ENCODE measurements around the gene TRIM63. TPM values are rescaled to one million over a fixed set of nuclear protein-coding genes. Genes with fewer than 3 reads are reported as not detected.
A peak's percentile ranks its signal among the peaks of the same experiment; 100 is the strongest.

Gene TRIM63
- total RNA-seq, 1 donor, result 0.36 TPM

GRCh38 chr1:26032656-26033357 lies 34.6 kb downstream of the TRIM63 start:
- H4K20me1 ChIP-seq (ENCODE audit: insufficient read depth, low read length), result no peaks in the 10 kb centered on the region
- no peaks in the 10 kb centered on the region for H3K36me3 ChIP-seq (ENCODE audit: insufficient read depth, low read length)
- H2AFZ ChIP-seq (ENCODE audit: low read length), result no peak overlapping the region
- H3K9me3 ChIP-seq (ENCODE audit: low read depth, low read length), result no peaks in the 10 kb centered on the region
- TF ChIP-seq CTCF (IDR thresholded peaks at IDR 0.05; ENCODE audit: extremely low read depth, low read depth, low read length), result no peak
- H3K79me2 ChIP-seq (ENCODE audit: insufficient read depth, low read length), result no peaks in the 10 kb centered on the region
- H3K27me3 ChIP-seq (ENCODE audit: insufficient read depth, low read length), result no peaks in the 10 kb centered on the region
- H3K4me1 ChIP-seq (ENCODE audit: insufficient read depth, low read length), result peaks cover 36% of the 10 kb centered on the region
- no peak overlapping the region for H3K4me3 ChIP-seq (ENCODE audit: insufficient read depth, low read length)
- no peak overlapping the region for H3K27ac ChIP-seq (ENCODE audit: low read depth, low read length)
- no peak overlapping the region for H3K4me2 ChIP-seq (ENCODE audit: insufficient read depth, low read length)
- DNase-seq (ENCODE audit: insufficient read length, low spot score, missing footprints), result peak; percentile 29

GRCh38 chr1:26031611-26032220 lies 35.7 kb downstream of the TRIM63 start:
- H3K79me2 ChIP-seq (ENCODE audit: insufficient read depth, low read length), result no peaks in the 10 kb centered on the region
- TF ChIP-seq CTCF (IDR thresholded peaks at IDR 0.05; ENCODE audit: extremely low read depth, low read depth, low read length), result no peak
- no peak overlapping the region for H3K4me3 ChIP-seq (ENCODE audit: insufficient read depth, low read length)
- H3K27me3 ChIP-seq (ENCODE audit: insufficient read depth, low read length), result no peaks in the 10 kb centered on the region
- H3K4me2 ChIP-seq (ENCODE audit: insufficient read depth, low read length), result no peak overlapping the region
- peaks cover 3% of the 10 kb centered on the region for H3K36me3 ChIP-seq (ENCODE audit: insufficient read depth, low read length)
- H3K4me1 ChIP-seq (ENCODE audit: insufficient read depth, low read length), result peaks cover 35% of the 10 kb centered on the region
- H3K9me3 ChIP-seq (ENCODE audit: low read depth, low read length), result no peaks in the 10 kb centered on the region
- peak overlapping the region; percentile 11 for H2AFZ ChIP-seq (ENCODE audit: low read length)
- peak overlapping the region; percentile 27 for H3K27ac ChIP-seq (ENCODE audit: low read depth, low read length)
- H4K20me1 ChIP-seq (ENCODE audit: insufficient read depth, low read length), result no peaks in the 10 kb centered on the region
- peak; percentile 95 for DNase-seq (ENCODE audit: insufficient read length, low spot score, missing footprints)

GRCh38 chr1:26031196-26031595 lies 36.2 kb downstream of the TRIM63 start:
- Histone ChIP-seq H3K4me1 (ENCODE audit: insufficient read depth, low read length) (peaks cover 30% of the 10 kb centered on the region), H3K9me3 (ENCODE audit: low read depth, low read length) (no peaks in the 10 kb centered on the region), H4K20me1 (ENCODE audit: insufficient read depth, low read length) (no peaks in the 10 kb centered on the region), H3K4me2 (ENCODE audit: insufficient read depth, low read length) (no peak overlapping the region), H3K36me3 (ENCODE audit: insufficient read depth, low read length) (peaks cover 5% of the 10 kb centered on the region), H3K27ac (ENCODE audit: low read depth, low read length) (peak overlapping the region; percentile 27), H3K27me3 (ENCODE audit: insufficient read depth, low read length) (no peaks in the 10 kb centered on the region), H3K4me3 (ENCODE audit: insufficient read depth, low read length) (no peak overlapping the region), H3K79me2 (ENCODE audit: insufficient read depth, low read length) (no peaks in the 10 kb centered on the region), H2AFZ (ENCODE audit: low read length) (no peak overlapping the region)
- TF ChIP-seq CTCF (IDR thresholded peaks at IDR 0.05; ENCODE audit: extremely low read depth, low read depth, low read length), result no peak
- peak; percentile 39 for DNase-seq (ENCODE audit: insufficient read length, low spot score, missing footprints)

GRCh38 chr1:26029864-26030481 lies 37.5 kb downstream of the TRIM63 start:
- Histone ChIP-seq H3K4me3 (ENCODE audit: insufficient read depth, low read length) (no peak overlapping the region), H3K27ac (ENCODE audit: low read depth, low read length) (no peak overlapping the region), H4K20me1 (ENCODE audit: insufficient read depth, low read length) (no peaks in the 10 kb centered on the region), H3K4me1 (ENCODE audit: insufficient read depth, low read length) (peaks cover 21% of the 10 kb centered on the region), H2AFZ (ENCODE audit: low read length) (no peak overlapping the region), H3K27me3 (ENCODE audit: insufficient read depth, low read length) (no peaks in the 10 kb centered on the region), H3K36me3 (ENCODE audit: insufficient read depth, low read length) (peaks cover 5% of the 10 kb centered on the region), H3K9me3 (ENCODE audit: low read depth, low read length) (no peaks in the 10 kb centered on the region), H3K4me2 (ENCODE audit: insufficient read depth, low read length) (no peak overlapping the region), H3K79me2 (ENCODE audit: insufficient read depth, low read length) (no peaks in the 10 kb centered on the region)
- DNase-seq (ENCODE audit: insufficient read length, low spot score, missing footprints), result peak; percentile 42
- no peak for TF ChIP-seq CTCF (IDR thresholded peaks at IDR 0.05; ENCODE audit: extremely low read depth, low read depth, low read length)
